ENCODE results near the gene EIPR1. TPM values are rescaled to one million over a fixed set of nuclear protein-coding genes. Genes with fewer than 3 reads are reported as not detected.
"Not testable (repeated sequence)": the region's sequence is repeated elsewhere in the genome, so short reads cannot be mapped to it uniquely, and the experiment has no call there.

The EIPR1 gene
- total RNA-seq, 2 experiments from 2014 or later = 38.3 to 43.1 TPM

- no peaks in the 10 kb centered on the region for H3K4me1 Mint-ChIP-seq
- no peak overlapping the region for H3K27ac Mint-ChIP-seq
- DNase-seq = no peak
- peaks cover 15% of the 10 kb centered on the region for H3K36me3 Mint-ChIP-seq
- H3K4me3 Mint-ChIP-seq = no peak overlapping the region
- H3K9me3 Mint-ChIP-seq = no peaks in the 10 kb centered on the region
- no peaks in the 10 kb centered on the region for H3K27me3 Mint-ChIP-seq
Observed at GRCh38 chr2:3188405-3188946, 189.1 kb downstream of the EIPR1 start.

- Mint-ChIP-seq H3K4me1 (no peaks in the 10 kb centered on the region), H3K36me3 (peaks cover 15% of the 10 kb centered on the region), H3K27ac (no peak overlapping the region), H3K9me3 (no peaks in the 10 kb centered on the region), H3K27me3 (no peaks in the 10 kb centered on the region), H3K4me3 (no peak overlapping the region)
- DNase-seq = no peak
Observed at GRCh38 chr2:3187467-3187866, 190.2 kb downstream of the EIPR1 start.

- no peak for DNase-seq
- H3K36me3 Mint-ChIP-seq = peaks cover 15% of the 10 kb centered on the region
- H3K27ac Mint-ChIP-seq = no peak overlapping the region
- no peaks in the 10 kb centered on the region for H3K4me1 Mint-ChIP-seq
- no peak overlapping the region for H3K4me3 Mint-ChIP-seq
- H3K27me3 Mint-ChIP-seq = no peaks in the 10 kb centered on the region
- no peaks in the 10 kb centered on the region for H3K9me3 Mint-ChIP-seq
Observed at GRCh38 chr2:3186766-3187165, 190.9 kb downstream of the EIPR1 start.

- H3K27ac Mint-ChIP-seq = peak overlapping the region; percentile 43
- H3K27me3 Mint-ChIP-seq = no peaks in the 10 kb centered on the region
- no peak overlapping the region for H3K4me3 Mint-ChIP-seq
- no peaks in the 10 kb centered on the region for H3K4me1 Mint-ChIP-seq
- peaks cover 15% of the 10 kb centered on the region for H3K36me3 Mint-ChIP-seq
- H3K9me3 Mint-ChIP-seq = no peaks in the 10 kb centered on the region
- DNase-seq = no peak
Observed at GRCh38 chr2:3185910-3186309, 191.7 kb downstream of the EIPR1 start.

GRCh38 chr2:3185256-3185655 lies 192.4 kb downstream of the EIPR1 start:
- H3K4me3 Mint-ChIP-seq = no peak overlapping the region
- DNase-seq = no peak
- peaks cover 15% of the 10 kb centered on the region for H3K36me3 Mint-ChIP-seq
- H3K4me1 Mint-ChIP-seq = no peaks in the 10 kb centered on the region
- no peaks in the 10 kb centered on the region for H3K27me3 Mint-ChIP-seq
- H3K9me3 Mint-ChIP-seq = no peaks in the 10 kb centered on the region
- H3K27ac Mint-ChIP-seq = no peak overlapping the region

GRCh38 chr2:3184167-3184566 lies 193.5 kb downstream of the EIPR1 start:
- no peaks in the 10 kb centered on the region for H3K4me1 Mint-ChIP-seq

GRCh38 chr2:3183766-3184165 lies 193.9 kb downstream of the EIPR1 start:
- Mint-ChIP-seq H3K27me3 (no peaks in the 10 kb centered on the region), H3K36me3 (peaks cover 15% of the 10 kb centered on the region), H3K4me3 (no peak overlapping the region), H3K9me3 (no peaks in the 10 kb centered on the region), H3K27ac (no peak overlapping the region), H3K4me1 (no peaks in the 10 kb centered on the region)
- DNase-seq = no peak

More at GRCh38 chr2:3184167-3184566, 193.5 kb downstream of the EIPR1 start:
- no peak overlapping the region for H3K4me3 Mint-ChIP-seq
- no peaks in the 10 kb centered on the region for H3K27me3 Mint-ChIP-seq
- DNase-seq = no peak
- no peak overlapping the region for H3K27ac Mint-ChIP-seq
- H3K9me3 Mint-ChIP-seq = no peaks in the 10 kb centered on the region
- H3K36me3 Mint-ChIP-seq = peaks cover 15% of the 10 kb centered on the region

GRCh38 chr2:3182848-3183247 lies 194.8 kb downstream of the EIPR1 start:
- no peaks in the 10 kb centered on the region for H3K27me3 Mint-ChIP-seq
- no peak for DNase-seq
- no peaks in the 10 kb centered on the region for H3K4me1 Mint-ChIP-seq
- H3K9me3 Mint-ChIP-seq = no peaks in the 10 kb centered on the region
- H3K27ac Mint-ChIP-seq = no peak overlapping the region
- H3K36me3 Mint-ChIP-seq = peaks cover 16% of the 10 kb centered on the region
- no peak overlapping the region for H3K4me3 Mint-ChIP-seq

GRCh38 chr2:3181416-3182010 lies 196.1 kb downstream of the EIPR1 start:
- H3K36me3 Mint-ChIP-seq = peaks cover 14% of the 10 kb centered on the region
- H3K27ac Mint-ChIP-seq = no peak overlapping the region
- H3K4me3 Mint-ChIP-seq = no peak overlapping the region
- no peak for DNase-seq
- no peaks in the 10 kb centered on the region for H3K9me3 Mint-ChIP-seq
- no peaks in the 10 kb centered on the region for H3K4me1 Mint-ChIP-seq
- no peaks in the 10 kb centered on the region for H3K27me3 Mint-ChIP-seq

- not testable (repeated sequence) for H3K27me3 Mint-ChIP-seq, H3K4me3 Mint-ChIP-seq, DNase-seq, H3K4me1 Mint-ChIP-seq, H3K9me3 Mint-ChIP-seq, H3K27ac Mint-ChIP-seq
- H3K36me3 Mint-ChIP-seq = peaks cover 12% of the 10 kb centered on the region
Observed at GRCh38 chr2:3180909-3181221, 196.8 kb downstream of the EIPR1 start.

- H3K9me3 Mint-ChIP-seq = no peaks in the 10 kb centered on the region
- no peak overlapping the region for H3K27ac Mint-ChIP-seq
- no peaks in the 10 kb centered on the region for H3K4me1 Mint-ChIP-seq
Observed at GRCh38 chr2:3180082-3180908, 197.3 kb downstream of the EIPR1 start.

GRCh38 chr2:3179626-3180025 lies 198.0 kb downstream of the EIPR1 start:
- Mint-ChIP-seq H3K4me3 (no peak overlapping the region), H3K9me3 (no peaks in the 10 kb centered on the region), H3K27ac (no peak overlapping the region), H3K27me3 (no peaks in the 10 kb centered on the region), H3K36me3 (peaks cover 6% of the 10 kb centered on the region), H3K4me1 (no peaks in the 10 kb centered on the region)
- no peak for DNase-seq

More at GRCh38 chr2:3180082-3180908, 197.3 kb downstream of the EIPR1 start:
- Mint-ChIP-seq H3K36me3 (peaks cover 8% of the 10 kb centered on the region), H3K4me3 (no peak overlapping the region), H3K27me3 (no peaks in the 10 kb centered on the region)
- no peak for DNase-seq

- H3K4me1 Mint-ChIP-seq = no peaks in the 10 kb centered on the region
- peaks cover 6% of the 10 kb centered on the region for H3K36me3 Mint-ChIP-seq
- no peak overlapping the region for H3K27ac Mint-ChIP-seq
- H3K4me3 Mint-ChIP-seq = no peak overlapping the region
- no peak for DNase-seq
- H3K27me3 Mint-ChIP-seq = no peaks in the 10 kb centered on the region
- no peaks in the 10 kb centered on the region for H3K9me3 Mint-ChIP-seq
Observed at GRCh38 chr2:3179208-3179607, 198.4 kb downstream of the EIPR1 start.

GRCh38 chr2:3178578-3179031 lies 199.0 kb downstream of the EIPR1 start:
- H3K4me3 Mint-ChIP-seq = no peak overlapping the region
- H3K27me3 Mint-ChIP-seq = no peaks in the 10 kb centered on the region
- H3K36me3 Mint-ChIP-seq = peaks cover 4% of the 10 kb centered on the region
- no peaks in the 10 kb centered on the region for H3K9me3 Mint-ChIP-seq
- no peaks in the 10 kb centered on the region for H3K4me1 Mint-ChIP-seq
- H3K27ac Mint-ChIP-seq = no peak overlapping the region
- DNase-seq = no peak

GRCh38 chr2:3177891-3178577 lies 199.6 kb downstream of the EIPR1 start:
- no peak overlapping the region for H3K4me3 Mint-ChIP-seq
- DNase-seq = no peak
- no peaks in the 10 kb centered on the region for H3K4me1 Mint-ChIP-seq
- peaks cover 6% of the 10 kb centered on the region for H3K36me3 Mint-ChIP-seq
- no peaks in the 10 kb centered on the region for H3K27me3 Mint-ChIP-seq
- H3K27ac Mint-ChIP-seq = no peak overlapping the region
- H3K9me3 Mint-ChIP-seq = no peaks in the 10 kb centered on the region
